ENCODE results near the gene PRAME. TPM values are rescaled to one million over a fixed set of nuclear protein-coding genes. Genes with fewer than 3 reads are reported as not detected.
"Not testable (repeated sequence)": the region's sequence is repeated elsewhere in the genome, so short reads cannot be mapped to it uniquely, and the experiment has no call there.

PRAME gene, protein sequence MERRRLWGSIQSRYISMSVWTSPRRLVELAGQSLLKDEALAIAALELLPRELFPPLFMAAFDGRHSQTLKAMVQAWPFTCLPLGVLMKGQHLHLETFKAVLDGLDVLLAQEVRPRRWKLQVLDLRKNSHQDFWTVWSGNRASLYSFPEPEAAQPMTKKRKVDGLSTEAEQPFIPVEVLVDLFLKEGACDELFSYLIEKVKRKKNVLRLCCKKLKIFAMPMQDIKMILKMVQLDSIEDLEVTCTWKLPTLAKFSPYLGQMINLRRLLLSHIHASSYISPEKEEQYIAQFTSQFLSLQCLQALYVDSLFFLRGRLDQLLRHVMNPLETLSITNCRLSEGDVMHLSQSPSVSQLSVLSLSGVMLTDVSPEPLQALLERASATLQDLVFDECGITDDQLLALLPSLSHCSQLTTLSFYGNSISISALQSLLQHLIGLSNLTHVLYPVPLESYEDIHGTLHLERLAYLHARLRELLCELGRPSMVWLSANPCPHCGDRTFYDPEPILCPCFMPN
- total RNA-seq (2014; rRNA removed; shearing (Covaris generic)): 2.6 and 11.8 TPM in 2 replicates

DNA sequence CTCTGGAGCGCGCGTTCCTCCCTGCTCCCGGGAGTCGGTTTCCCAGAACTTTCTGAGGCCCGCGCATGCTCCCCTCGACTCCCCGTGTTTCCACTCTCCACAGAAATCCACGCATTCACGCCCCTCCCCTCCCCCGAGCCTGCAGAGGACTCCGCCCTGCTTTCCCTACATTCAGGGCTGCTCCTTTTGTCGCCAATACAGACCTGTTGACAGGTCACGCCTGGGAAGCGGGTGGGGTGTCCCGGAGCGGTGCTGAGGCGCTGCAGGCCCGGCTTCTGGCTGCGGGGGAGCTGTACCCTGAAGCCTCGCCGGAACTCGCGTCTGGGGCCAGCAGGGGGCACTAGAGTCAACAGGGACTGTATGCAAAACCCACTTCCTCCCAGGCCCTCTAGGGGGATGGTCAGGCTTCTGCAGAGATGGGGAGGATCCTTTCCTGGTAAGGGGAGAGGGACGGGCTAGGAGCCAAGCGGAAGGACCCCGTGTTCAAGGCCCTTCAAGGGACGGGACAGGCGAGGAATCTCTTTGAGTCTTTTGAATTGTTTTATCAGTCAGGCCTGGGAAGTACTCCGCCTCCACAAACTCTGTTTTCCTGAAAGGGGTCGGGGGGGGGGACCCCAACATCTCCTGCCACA, at the start of gene PRAME:
PRAME (minus strand) TSS at position 294 of the 632 bp plus-strand sequence. CDS start 2,433 bp downstream, outside the sequence.
- in situ Hi-C loops (cut with HindIII; ENCODE audit: low sequenced_read_pairs): no loop called here
- peak; percentile 26 for DNase-seq (ENCODE audit: low spot score)

DNA sequence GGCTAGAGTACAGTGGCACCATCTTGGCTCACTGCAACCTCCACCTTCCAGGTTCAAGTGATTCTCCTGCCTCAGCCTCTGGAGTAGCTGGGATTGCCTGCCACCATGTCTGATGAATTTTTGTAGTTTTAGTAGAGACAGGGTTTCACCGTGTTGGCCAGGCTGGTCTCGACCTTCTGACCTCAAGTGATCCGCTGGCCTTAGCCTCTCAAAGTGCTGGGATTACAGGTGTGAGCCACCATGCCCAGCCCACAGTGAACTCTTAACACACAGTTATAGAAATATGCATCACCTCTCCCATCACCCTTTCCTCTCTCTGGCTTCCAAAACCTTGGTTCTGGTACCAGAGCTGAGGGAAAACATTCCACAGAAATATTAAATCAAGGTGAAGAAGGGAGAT, 49.0 kb upstream of the PRAME start:
- in situ Hi-C loops (cut with HindIII; ENCODE audit: low sequenced_read_pairs): not testable (repeated sequence)

DNA sequence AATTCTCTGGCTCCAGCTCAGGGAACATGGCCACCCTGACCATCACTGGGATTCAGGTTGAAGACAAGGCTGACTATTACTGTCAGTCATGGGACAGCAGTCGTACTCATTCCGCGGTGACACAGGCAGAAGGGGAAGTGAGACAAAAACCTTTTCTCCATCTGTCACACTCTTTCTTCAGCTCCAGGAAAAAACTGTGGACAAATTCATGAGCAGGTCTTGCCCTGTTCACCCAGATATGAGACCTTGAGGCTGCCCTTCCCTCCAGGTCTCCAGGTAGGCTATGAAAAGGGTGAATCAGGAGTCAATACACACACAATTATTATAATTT, 46.0 kb upstream of the PRAME start:
- DNase-seq (ENCODE audit: low spot score): peak; percentile 33
- in situ Hi-C loops (cut with HindIII; ENCODE audit: low sequenced_read_pairs): no loop called here

More for the DNA sequence above, 49.0 kb upstream of the PRAME start:
- DNase-seq (ENCODE audit: low spot score): not testable (repeated sequence)

DNA sequence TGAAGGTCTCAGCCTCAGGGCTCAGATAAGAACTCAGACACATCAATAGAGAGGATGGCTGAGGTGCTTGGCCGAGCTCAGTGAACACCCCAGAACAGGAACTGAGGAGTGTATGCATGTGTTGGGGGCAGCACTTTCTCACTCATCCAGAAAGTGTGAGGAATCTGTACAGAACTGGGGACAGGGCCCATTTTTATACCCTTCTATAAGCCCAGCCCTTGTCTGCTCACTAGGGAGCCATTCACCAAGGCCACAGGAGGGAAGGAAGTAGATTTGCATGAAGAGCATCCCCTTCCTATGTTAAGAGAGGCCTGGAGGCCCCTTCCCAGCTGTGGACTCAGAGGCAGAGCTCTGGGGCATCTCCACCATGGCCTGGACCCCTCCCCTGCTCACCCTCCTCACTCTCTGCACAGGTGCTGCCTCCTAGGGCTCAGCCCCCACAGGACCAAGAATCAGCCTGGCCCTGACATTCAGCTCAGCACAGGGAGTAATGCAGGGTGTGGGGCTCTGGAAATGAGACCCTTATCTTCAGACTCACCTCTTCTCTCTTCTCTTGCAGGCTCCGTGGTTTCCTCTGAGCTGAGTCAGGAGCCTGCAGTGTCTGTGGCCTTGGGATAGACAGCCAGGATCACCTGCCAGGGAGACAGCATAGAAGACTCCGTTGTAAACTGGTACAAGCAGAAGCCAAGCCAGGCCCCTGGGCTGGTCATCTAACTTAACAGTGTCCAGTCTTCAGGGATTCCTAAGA, 45.4 kb upstream of the PRAME start:
- no peak for DNase-seq (ENCODE audit: low spot score)
- in situ Hi-C loops (cut with HindIII; ENCODE audit: low sequenced_read_pairs): no loop called here

DNA sequence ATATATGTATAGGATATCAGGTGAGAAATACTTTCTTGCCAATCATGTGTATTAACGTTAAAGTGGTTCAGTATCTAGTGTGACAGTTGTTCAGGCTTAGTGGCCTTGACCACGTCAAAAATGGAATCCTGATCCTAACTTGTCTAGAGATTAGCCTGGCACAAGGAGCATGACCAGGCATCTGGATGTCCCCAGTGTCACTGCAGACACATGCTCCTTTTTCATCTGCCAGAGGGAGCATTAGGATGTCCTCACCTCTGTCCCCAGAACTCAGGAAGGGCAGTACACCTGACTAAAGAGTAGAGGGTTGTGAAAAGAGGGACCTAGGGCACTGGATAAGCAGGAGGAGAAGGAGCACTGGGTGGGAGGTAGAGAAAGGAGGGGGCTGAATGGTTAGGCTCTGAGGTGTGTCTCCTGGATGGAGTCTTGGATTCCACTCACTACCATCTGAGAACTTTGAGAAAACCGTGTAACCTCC, 44.4 kb upstream of the PRAME start:
- no peak for DNase-seq (ENCODE audit: low spot score)
- in situ Hi-C loops (cut with HindIII; ENCODE audit: low sequenced_read_pairs): no loop called here

DNA sequence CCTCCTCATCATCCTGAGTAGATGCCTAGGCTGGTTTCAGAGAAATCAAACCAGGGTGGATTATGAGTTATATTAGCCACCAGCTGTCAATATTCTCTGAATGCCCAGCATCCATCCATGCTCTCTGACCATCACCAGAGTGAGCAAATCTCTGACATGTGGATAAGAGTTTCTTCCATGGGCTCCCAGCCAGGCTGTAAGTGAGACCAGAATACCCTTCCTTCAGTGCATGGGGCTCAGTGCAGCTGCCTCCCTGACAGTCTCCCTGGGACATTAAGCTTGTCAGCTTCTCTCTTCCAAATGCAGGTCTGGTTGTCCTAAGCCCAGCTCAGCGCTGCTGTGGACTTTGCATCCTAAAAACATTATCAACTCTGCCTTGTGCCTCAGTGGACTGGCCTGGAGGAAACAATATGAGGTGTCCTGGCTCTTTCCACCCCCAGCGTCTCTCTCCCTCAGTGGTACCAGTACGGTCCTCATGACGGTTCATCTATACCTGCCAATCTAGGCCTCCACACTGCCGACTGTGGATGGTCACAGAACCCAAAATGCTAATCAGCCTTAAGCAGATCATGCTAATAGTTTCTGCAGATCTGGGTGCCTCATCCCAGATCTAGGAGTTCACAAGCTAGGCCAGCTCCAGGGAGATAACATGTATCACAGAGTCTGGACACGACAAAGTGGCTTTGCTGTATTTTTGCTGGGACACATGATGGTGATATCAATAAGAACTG, 41.6 kb upstream of the PRAME start:
- in situ Hi-C loops (cut with HindIII; ENCODE audit: low sequenced_read_pairs): no loop called here
- no peak for DNase-seq (ENCODE audit: low spot score)

DNA sequence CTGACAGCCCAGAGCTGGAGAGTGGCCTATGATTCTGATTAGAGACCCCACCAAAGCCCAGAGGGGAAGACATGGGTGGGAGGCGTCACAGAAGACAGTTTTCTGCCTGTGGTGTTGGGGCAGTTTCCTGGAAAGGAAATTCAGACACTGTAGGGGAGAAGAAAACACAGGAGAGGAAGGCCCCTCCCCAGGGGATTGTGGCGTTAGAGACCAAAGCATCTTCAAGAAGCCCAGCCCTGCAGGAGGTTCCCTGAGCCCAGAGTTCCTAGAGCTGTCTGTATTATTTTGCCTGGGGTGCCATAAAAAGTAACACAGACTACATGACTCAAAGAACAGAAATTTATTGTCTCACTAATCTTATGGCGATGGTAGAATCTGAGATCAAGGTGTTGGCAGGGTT, 40.2 kb upstream of the PRAME start:
- in situ Hi-C loops (cut with HindIII; ENCODE audit: low sequenced_read_pairs): no loop called here
- DNase-seq (ENCODE audit: low spot score): no peak

DNA sequence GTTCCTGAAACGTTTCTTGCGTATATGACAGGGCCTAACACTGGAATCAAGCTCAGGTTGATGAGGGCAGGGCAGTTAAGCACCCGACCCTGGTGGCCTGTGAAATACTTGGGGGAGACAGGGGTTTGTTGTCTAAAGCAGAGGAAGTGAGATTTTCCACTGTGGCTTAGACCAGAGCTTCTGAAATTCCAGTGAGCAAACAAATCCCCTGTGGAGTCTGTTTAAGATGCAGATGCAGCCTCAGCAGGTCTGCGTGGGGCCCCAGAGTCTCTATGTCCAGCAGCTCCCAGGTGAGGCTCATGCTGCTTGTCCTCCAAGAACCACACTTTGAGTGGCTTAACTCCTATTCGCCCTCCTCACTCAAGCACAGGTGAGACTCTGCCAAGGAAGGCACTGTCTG, 39.1 kb upstream of the PRAME start:
- in situ Hi-C loops (cut with HindIII; ENCODE audit: low sequenced_read_pairs): no loop called here
- DNase-seq (ENCODE audit: low spot score): no peak

DNA sequence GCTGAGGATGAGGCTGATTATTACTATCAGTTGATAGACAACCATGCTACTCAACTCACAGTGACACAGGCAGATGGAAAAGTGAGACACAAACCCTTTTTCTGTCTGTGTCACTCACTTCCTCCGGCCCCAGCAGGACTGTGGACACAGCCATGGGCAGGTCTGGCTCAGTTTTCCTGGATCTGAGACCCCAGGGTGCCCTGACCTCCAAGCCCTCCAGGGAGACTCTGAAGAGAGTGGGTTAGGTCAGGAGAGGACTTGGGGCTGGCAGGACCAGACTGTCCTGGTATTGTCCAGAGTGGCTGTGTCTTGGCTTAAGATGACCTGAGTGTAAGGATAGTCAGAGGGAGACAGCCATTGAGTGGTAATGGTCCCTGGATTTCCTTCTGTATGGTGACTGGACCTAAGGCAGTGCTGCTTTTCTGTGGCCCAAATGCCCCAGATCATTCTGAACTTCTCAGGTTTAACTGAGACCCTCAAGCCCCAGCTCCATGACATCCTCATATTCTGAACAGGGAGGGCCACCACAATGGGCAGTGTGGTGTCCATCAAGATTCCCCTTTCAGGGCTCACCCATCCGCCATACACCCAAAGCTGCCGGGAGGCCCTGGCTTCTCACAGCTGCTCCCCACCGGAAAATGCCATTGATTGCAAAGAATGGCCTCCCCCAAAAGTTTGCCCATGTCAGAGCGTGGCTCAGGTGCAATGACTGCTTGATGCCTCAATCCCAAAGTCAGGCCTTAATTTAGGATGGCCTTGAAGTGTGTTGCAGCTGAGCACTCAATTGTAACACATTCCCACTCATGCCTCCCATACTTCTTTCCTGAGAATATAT, 36.2 kb upstream of the PRAME start:
- DNase-seq (ENCODE audit: low spot score): no peak
- in situ Hi-C loops (cut with HindIII; ENCODE audit: low sequenced_read_pairs): no loop called here

DNA sequence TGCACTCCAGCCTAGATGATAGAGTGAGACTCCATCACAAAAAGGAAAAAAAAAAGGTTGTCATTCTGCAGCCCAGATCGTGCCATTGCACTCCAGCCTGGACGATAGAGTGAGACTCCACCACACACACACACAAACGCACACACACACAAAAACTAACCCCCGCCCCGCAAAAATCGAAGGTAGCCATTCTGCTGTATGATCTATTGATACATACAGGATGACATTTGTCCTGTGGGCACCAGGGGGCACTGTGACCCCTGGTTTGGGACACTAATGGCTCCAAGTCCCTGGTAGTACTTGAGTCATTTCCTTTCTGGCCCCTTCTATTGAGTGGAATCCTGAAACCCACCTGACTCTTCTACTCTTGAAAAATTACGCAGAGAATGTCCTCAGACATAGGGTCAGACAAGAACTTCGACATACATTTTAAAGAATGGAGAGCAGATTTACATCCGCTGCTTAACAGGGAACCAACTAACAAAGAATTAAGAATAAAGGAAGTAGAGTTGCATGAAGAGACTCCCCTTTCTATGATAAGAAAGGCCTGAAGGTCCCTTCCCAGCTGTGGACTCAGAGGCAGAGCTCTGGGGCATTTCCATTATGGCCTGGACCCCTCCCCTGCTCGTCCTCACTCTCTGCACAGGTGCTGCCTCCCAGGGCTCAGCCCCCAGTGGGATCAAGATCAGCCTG, 35.0 kb upstream of the PRAME start:
- in situ Hi-C loops (cut with HindIII; ENCODE audit: low sequenced_read_pairs): no loop called here
- peak; percentile 70 for DNase-seq (ENCODE audit: low spot score)

DNA sequence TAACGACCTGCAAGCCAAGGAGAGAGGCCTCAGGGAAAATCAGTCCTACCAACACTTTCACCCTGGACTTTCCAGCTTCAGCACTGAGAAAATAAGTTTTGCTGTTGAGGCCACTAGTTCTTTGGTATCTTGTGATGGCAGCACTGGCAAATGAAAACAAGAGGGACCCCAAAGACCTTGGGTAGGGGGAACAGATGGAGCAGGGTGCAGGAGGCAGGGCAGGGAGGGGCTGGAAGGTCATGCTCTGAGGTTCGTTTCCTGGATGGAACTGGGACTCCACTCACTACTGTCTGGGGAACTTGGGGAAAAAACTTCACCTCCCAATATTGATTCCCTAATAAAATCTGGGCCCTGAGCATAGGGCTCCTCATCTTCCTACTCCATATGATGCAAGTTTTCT, 34.2 kb upstream of the PRAME start:
- in situ Hi-C loops (cut with HindIII; ENCODE audit: low sequenced_read_pairs): no loop called here
- DNase-seq (ENCODE audit: low spot score): no peak

DNA sequence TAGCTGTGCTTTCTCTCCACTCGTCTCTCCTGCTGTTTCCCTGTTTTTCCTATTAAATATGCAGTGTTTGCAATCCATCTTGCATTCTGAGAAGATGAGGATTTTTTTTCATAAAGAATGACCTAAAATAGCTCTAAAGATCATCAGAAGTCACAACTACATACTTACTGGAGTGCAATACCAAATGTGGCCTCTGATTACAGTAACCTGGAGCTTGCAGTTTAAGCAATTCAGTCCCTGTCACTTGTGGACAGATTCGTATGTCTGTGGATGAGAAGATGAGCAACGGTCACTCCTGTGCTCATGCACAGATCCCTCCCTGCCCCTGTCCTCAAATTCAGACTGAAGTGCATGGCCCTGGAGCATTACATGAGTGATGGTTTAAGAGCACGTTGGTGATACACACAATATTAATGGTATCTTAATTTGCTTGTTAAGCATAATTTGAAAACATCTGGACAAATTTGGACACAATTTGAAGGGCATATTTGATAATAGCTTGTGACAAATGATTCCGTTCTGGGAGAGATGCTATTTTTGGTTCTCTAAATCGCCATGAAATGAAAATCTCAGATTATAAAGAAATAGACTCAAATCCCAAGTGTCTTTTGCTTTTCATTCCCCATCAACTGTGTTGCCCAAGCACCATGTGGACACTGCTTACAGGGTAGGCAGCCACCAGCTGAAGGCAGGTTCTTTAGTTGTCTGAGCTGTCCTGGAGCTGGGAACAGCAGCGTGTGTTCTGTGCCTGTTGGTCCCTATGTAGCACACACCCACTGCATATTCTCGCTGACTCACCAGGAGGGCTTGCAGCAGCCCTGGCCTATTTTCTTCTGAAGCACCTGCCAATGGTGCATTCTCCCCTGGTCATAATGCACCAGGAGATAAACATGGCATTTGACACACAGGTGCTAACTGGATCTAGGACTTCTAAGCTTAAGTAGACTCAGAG, 32.6 kb upstream of the PRAME start:
- in situ Hi-C loops (cut with HindIII; ENCODE audit: low sequenced_read_pairs): no loop called here

DNA sequence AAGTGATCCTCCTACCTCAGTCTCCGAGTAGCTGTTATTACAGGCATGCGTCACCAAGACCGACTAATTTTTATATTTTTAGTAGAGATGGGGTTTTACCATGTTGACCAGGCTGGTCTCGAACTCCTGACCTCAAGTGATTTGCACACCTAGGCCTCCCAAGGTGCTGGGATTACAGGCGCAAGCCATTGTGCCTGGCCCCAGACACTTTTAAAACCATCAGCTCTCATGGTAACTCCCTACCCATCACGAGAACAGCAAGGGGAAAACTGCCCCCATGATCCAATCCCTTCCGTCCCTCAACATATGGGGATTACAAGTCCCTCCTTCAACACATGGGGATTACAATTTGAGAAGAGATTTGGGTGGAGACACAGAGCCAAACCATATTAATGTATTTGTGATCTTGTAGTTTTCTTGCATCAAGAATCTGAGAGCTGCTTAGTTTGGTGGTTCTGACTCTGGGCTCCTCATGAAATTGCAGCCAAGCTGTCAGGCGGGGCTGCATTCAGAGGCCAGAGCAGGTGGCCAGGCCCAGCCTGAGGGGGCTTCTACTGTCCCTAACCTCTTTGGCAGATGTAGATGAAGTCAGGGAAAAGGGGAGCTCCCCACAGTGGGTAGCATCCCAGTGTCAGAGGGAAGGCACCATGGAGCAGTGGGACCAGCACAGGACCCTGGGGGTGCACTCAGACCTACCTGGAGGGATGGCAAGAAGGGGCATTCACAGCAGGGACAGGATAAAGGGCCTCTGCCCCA, 31.2 kb upstream of the PRAME start:
- in situ Hi-C loops (cut with HindIII; ENCODE audit: low sequenced_read_pairs): no loop called here

More for the DNA sequence above, 32.6 kb upstream of the PRAME start:
- DNase-seq (ENCODE audit: low spot score): no peak

DNA sequence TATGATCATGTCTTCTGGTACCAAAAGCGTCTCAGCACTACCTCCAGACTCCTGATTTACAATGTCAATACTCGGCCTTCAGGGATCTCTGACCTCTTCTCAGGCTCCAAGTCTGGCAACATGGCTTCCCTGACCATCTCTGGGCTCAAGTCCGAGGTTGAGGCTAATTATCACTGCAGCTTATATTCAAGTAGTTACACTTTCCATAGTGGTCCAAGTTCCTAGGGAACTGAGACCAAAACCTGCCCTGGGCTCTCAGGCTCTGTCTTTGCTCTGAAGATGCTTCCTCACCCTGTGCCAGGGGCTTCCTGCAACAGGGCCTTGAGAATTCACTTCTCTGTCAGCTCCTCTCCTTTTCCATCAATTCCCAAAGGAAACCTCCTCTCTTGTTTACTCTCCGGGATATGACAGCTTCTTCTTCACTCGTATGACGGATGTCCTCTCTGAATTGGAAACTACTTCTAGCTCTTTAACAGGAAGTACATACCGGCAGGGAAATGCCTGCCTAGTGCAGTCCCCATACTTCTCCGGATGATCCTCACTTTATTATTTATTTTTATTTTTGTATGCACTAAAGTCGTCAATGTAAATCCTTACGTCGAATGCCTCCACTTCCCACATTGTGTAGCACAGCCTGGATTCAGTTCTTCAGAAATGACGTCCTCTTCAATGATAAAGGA, 29.6 kb upstream of the PRAME start:
- no peak for DNase-seq (ENCODE audit: low spot score)
- in situ Hi-C loops (cut with HindIII; ENCODE audit: low sequenced_read_pairs): no loop called here

More for the DNA sequence above, 31.2 kb upstream of the PRAME start:
- DNase-seq (ENCODE audit: low spot score): no peak

DNA sequence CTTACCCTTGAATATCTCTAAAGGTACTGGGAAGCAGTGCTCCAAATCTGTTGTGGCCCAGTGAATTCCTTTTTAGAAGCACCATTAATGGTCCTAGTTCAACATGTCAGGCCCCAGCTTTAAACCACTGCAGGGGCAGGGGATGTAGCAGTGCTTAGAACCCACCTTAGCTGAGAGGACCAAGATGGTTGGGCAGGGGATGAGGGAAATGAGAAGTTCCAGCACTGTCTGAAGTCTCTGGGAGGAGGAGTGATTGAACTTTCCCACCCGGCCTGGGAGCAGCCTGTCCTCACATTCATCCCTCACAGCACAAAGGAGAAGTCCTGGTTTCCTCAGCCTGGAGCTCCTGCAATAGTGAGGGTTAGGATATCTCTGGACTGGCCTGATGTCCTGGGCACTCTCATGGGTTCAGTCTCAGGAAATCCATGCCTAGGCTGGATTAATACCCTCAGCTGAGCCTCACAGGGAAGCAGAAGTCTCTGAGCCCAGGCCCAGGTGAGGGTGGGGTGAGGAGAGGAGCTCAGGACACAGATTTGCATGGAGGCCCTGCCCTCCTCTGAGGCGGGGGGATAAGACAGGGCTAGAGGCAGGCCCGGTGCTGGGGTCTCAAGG, 28.6 kb upstream of the PRAME start:
- in situ Hi-C loops (cut with HindIII; ENCODE audit: low sequenced_read_pairs): no loop called here
- DNase-seq (ENCODE audit: low spot score): no peak
